Measurements from ENCODE around the gene ORAI3. TPM values are rescaled to one million over a fixed set of nuclear protein-coding genes. Genes with fewer than 3 reads are reported as not detected.

ORAI3 gene
- total and polyA plus RNA-seq, 2 of the 13 experiments (the other 11 are each of a cell fraction or from before 2014, with no cell fraction given), result 11.4 to 32.0 TPM

GRCh38 chr16:30957456-30958174 is 8.7 kb downstream of the ORAI3 start, which contains the start of gene SETD1A (continued):
- TF ChIP-seq ZNF576 (CRISPR knock-in tag; IDR thresholded peaks at IDR 0.05) (no peak; the same call in 1 of the 2 replicates), ZNF570 (CRISPR knock-in tag; IDR thresholded peaks at IDR 0.05; ENCODE audit: borderline replicate concordance) (no peak; the same call in 1 of the 2 replicates), KLF6 (CRISPR knock-in tag; IDR thresholded peaks at IDR 0.05) (no peak; the same call in none of the 2 replicates), NFIB (CRISPR knock-in tag; IDR thresholded peaks at IDR 0.05; ENCODE audit: borderline replicate concordance) (no peak), MXD4 (CRISPR knock-in tag; IDR thresholded peaks at IDR 0.05) (peak; percentile 86), ZBTB1 (CRISPR knock-in tag; IDR thresholded peaks at IDR 0.05; ENCODE audit: borderline replicate concordance) (no peak), SRSF4 (IDR thresholded peaks at IDR 0.05; ENCODE audit: low read depth, low read length, poor library complexity, severe bottlenecking) (peak; percentile 55), ZNF230 (CRISPR knock-in tag; IDR thresholded peaks at IDR 0.05) (peak; percentile 84; the same call in 1 of the 2 replicates), TMF1 (CRISPR knock-in tag; IDR thresholded peaks at IDR 0.05; ENCODE audit: low read depth) (peak; percentile 69), ZSCAN9 (CRISPR knock-in tag; IDR thresholded peaks at IDR 0.05; ENCODE audit: borderline replicate concordance) (no peak), POGZ (CRISPR knock-in tag; IDR thresholded peaks at IDR 0.05) (peak; percentile 62; the same call in 1 of the 2 replicates), PBX3 (CRISPR knock-in tag; IDR thresholded peaks at IDR 0.05; ENCODE audit: borderline replicate concordance) (no peak), ZNF263 (CRISPR knock-in tag; IDR thresholded peaks at IDR 0.05) (no peak), ZKSCAN1 (IDR thresholded peaks at IDR 0.05; ENCODE audit: low read length) (peak; percentile 82; the same call in 1 of the 2 replicates), TBX2 (CRISPR knock-in tag; IDR thresholded peaks at IDR 0.05; ENCODE audit: borderline replicate concordance) (peak; percentile 76; the same call in 1 of the 2 replicates), DZIP1 (CRISPR knock-in tag; IDR thresholded peaks at IDR 0.05) (no peak), AKNA (CRISPR knock-in tag; IDR thresholded peaks at IDR 0.05; ENCODE audit: borderline replicate concordance) (no peak), NFYC (CRISPR knock-in tag; IDR thresholded peaks at IDR 0.05) (peak; percentile 43), RAD21 (CRISPR knock-in tag; IDR thresholded peaks at IDR 0.05) (peak; percentile 47; the same call in 1 of the 2 replicates), NCOR1 (IDR thresholded peaks at IDR 0.05; ENCODE audit: borderline replicate concordance, low read length) (peak; percentile 75; the same call in 1 of the 2 replicates), HIVEP1 (CRISPR knock-in tag; IDR thresholded peaks at IDR 0.05) (no peak; the same call in 1 of the 2 replicates)
